Activated CD8-positive, alpha-beta memory T cell treated with anti-CD3 and anti-CD28 coated beads, Interleukin-2, amount 50 U/mL, for 24 hours (primary cell): Measurements from ENCODE around the gene PPM1F.
"Not testable (repeated sequence)": the region's sequence is repeated elsewhere in the genome, so short reads cannot be mapped to it uniquely, and the experiment has no call there.

Experiments used
- DNase-seq: peaks from one replicate; pipeline ENCODE4 v3.0.0-alpha.2; 2020; ENCODE audit errors: extremely low read depth

Gene PPM1F

GRCh38 chr22:21920341-21921183 is 32.1 kb downstream of the PPM1F start:
- DNase-seq: no peak

- no peak for DNase-seq
These were observed 32.9 kb downstream of the PPM1F start for GRCh38 chr22:21919526-21920307.

- no peak for DNase-seq
These were observed 34.0 kb downstream of the PPM1F start for GRCh38 chr22:21918466-21919185.

GRCh38 chr22:21917959-21918261 is 34.7 kb downstream of the PPM1F start:
- DNase-seq: no peak

- no peak for DNase-seq
These were observed 35.3 kb downstream of the PPM1F start for GRCh38 chr22:21917181-21917958.

- DNase-seq: no peak
These were observed 36.2 kb downstream of the PPM1F start for GRCh38 chr22:21916309-21916918.

- DNase-seq: no peak
These were observed 36.9 kb downstream of the PPM1F start for GRCh38 chr22:21915624-21916308.

GRCh38 chr22:21914033-21914642 is 38.5 kb downstream of the PPM1F start:
- not testable (repeated sequence) for DNase-seq

- not testable (repeated sequence) for DNase-seq
These were observed 42.3 kb downstream of the PPM1F start for GRCh38 chr22:21910367-21910766.

GRCh38 chr22:21909871-21910270 is 42.8 kb downstream of the PPM1F start:
- no peak for DNase-seq

- DNase-seq: no peak
These were observed 44.8 kb downstream of the PPM1F start for GRCh38 chr22:21907638-21908522.

- DNase-seq: not testable (repeated sequence)
These were observed 47.4 kb downstream of the PPM1F start for GRCh38 chr22:21905234-21905633.

- no peak for DNase-seq
These were observed 48.3 kb downstream of the PPM1F start for GRCh38 chr22:21904250-21904789.

GRCh38 chr22:21903283-21903682 is 49.4 kb downstream of the PPM1F start:
- DNase-seq: no peak

- DNase-seq: no peak
These were observed 50.2 kb downstream of the PPM1F start for GRCh38 chr22:21902296-21903087.

- DNase-seq: no peak
These were observed 54.2 kb downstream of the PPM1F start for GRCh38 chr22:21898354-21898896.

- no peak for DNase-seq
These were observed 55.6 kb downstream of the PPM1F start for GRCh38 chr22:21896951-21897513.
